Large intestine (tissue), 3 donors: ENCODE data around the gene GTF3C5. TPM values are rescaled to one million over a fixed set of nuclear protein-coding genes. Genes with fewer than 3 reads are reported as not detected.
"Not testable (repeated sequence)": the region's sequence is repeated elsewhere in the genome, so short reads cannot be mapped to it uniquely, and the experiment has no call there.

Experiments
- DNase-seq, 2 donors: peaks; one replicate each; pipeline versions ENCODE4 v3.0.0 to v3.0.0-alpha.2; 2013
- H3K27ac ChIP-seq: one replicate; pipeline ENCODE4 v1.5.1; 2013; ENCODE audit warnings: low read length
- H3K27me3 ChIP-seq: 2 replicates; pipeline ENCODE4 v1.6.1; 2013; ENCODE audit warnings: low read length; ENCODE audit not compliant: control insufficient read depth, insufficient read depth
- H3K36me3 ChIP-seq: 2 replicates; pipeline ENCODE4 v1.6.1; 2013; ENCODE audit warnings: low read length; ENCODE audit not compliant: control insufficient read depth, insufficient read depth
- H3K4me1 ChIP-seq: one replicate; pipeline ENCODE4 v1.6.1; 2013; ENCODE audit warnings: low read length; ENCODE audit not compliant: control insufficient read depth, insufficient read depth
- H3K4me3 ChIP-seq: one replicate; pipeline ENCODE4 v1.5.1; 2013; ENCODE audit warnings: low read length
- H3K9me3 ChIP-seq: one replicate; pipeline ENCODE4 v1.6.1; 2013; ENCODE audit warnings: mild to moderate bottlenecking, low read depth, low read length, moderate library complexity; ENCODE audit not compliant: control insufficient read depth
- WGBS: methylation state at CpG from one replicate; pipeline ENCODE4 v1.1.5; 2013; ENCODE audit warnings: low lambda C conversion rate; ENCODE audit not compliant: insufficient coverage; 5-methylcytosine and 5-hydroxymethylcytosine counted together
- polyA plus RNA-seq: library from polyadenylated mRNA; unstranded; fragments of 120-200 nt; gene quantifications from one replicate; pipeline ENCODE4 v1.2.1, GENCODE V29; 2013

GTF3C5 gene
- polyA plus RNA-seq, 1 donor = 54.8 TPM

DNA sequence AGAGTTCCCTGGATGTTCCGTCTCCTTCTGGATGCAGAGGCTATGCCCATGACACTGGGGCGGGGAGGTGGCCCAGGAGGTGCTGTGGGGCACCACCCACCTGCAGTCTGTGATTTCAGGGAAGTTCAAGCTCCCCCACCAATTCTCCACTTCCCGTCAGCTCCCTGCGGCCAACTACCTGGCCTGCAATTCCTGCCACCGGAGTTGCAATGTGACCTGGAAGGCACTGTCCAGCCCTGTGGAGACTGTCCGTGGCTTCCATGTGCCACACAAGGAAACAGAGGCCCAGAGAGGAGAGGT lies 35.7 kb upstream of the GTF3C5 start:
- Histone ChIP-seq H3K4me3 (no peak overlapping the region), H3K4me1 (peaks cover 15% of the 10 kb centered on the region), H3K36me3 (no peaks in the 10 kb centered on the region), H3K27me3 (no peaks in the 10 kb centered on the region), H3K27ac (no peak overlapping the region), H3K9me3 (no peaks in the 10 kb centered on the region)
- DNase-seq = no peak
- no CpG with 5 or more reads among the region's 6 CpGs for WGBS

DNA sequence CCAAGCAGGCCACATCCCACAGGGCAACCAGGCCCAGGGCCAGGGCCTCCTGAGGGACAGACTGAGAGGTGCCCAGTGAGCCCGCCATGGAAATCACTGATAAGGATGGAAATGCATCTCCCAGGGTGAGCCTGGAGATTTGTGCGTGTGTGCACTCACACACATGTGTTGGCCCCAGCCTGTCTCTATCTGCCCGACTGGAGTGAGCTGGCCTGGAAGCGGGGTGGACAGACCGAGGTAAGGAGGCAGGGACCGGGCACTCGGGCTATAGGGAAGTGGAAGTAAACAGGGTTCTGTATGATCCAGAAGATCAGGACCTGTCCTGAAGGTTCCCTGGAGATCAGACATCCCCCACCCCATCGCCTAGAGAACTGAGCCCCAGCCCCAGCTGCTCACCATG lies 34.9 kb upstream of the GTF3C5 start:
- Histone ChIP-seq H3K36me3 (no peaks in the 10 kb centered on the region), H3K4me1 (peaks cover 15% of the 10 kb centered on the region), H3K27ac (no peak overlapping the region), H3K27me3 (no peaks in the 10 kb centered on the region), H3K9me3 (no peaks in the 10 kb centered on the region), H3K4me3 (no peak overlapping the region)
- DNase-seq = no peak
- no CpG with 5 or more reads among the region's 8 CpGs for WGBS

- no peak overlapping the region for H3K27ac ChIP-seq
- H3K4me3 ChIP-seq = no peak overlapping the region
- DNase-seq = no peak
- no peaks in the 10 kb centered on the region for H3K9me3 ChIP-seq
- H3K27me3 ChIP-seq = no peaks in the 10 kb centered on the region
- no peaks in the 10 kb centered on the region for H3K36me3 ChIP-seq
- H3K4me1 ChIP-seq = peaks cover 15% of the 10 kb centered on the region
- WGBS = no CpG with 5 or more reads among the region's 13 CpGs
These were observed 34.3 kb upstream of the GTF3C5 start for GRCh38 chr9:132996526-132996925.

GRCh38 chr9:132997591-132997990 lies 33.2 kb upstream of the GTF3C5 start:
- H3K36me3 ChIP-seq = no peaks in the 10 kb centered on the region
- no CpG with 5 or more reads among the region's 4 CpGs for WGBS
- no peaks in the 10 kb centered on the region for H3K27me3 ChIP-seq
- H3K9me3 ChIP-seq = no peaks in the 10 kb centered on the region
- no peak overlapping the region for H3K27ac ChIP-seq
- no peak overlapping the region for H3K4me3 ChIP-seq
- peak in 1 of 2 donors; percentile 33 for DNase-seq
- H3K4me1 ChIP-seq = peaks cover 15% of the 10 kb centered on the region

DNA sequence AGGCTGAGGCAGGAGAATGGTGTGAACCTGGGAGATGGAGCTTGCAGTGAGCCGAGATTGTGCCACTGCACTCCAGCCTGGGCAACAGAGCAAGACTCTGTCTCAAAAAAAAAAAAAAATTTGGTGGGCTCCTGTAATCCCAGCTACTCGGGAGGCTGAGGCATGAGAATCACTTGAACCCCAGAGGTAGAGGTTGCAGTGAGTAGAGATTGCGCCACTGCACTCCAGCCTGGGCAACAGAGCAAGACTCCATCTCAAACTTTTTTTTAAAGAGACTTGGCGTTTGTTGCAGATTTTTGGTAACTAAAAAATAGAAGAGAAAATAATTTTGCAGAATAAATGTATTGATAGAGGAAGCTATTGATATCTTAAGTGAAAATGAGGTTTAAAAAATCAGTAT lies 32.6 kb upstream of the GTF3C5 start:
- H3K36me3 ChIP-seq, H3K4me3 ChIP-seq, H3K27ac ChIP-seq, H3K27me3 ChIP-seq, H3K9me3 ChIP-seq, DNase-seq: not testable (repeated sequence)
- H3K4me1 ChIP-seq = peaks cover 15% of the 10 kb centered on the region
- WGBS = no CpG with 5 or more reads among the region's 4 CpGs

GRCh38 chr9:132998831-132999635 lies 31.8 kb upstream of the GTF3C5 start:
- no peak overlapping the region for H3K4me3 ChIP-seq
- no CpG with 5 or more reads among the region's 18 CpGs for WGBS
- H3K9me3 ChIP-seq = no peaks in the 10 kb centered on the region
- no peak for DNase-seq
- H3K36me3 ChIP-seq = no peaks in the 10 kb centered on the region
- H3K4me1 ChIP-seq = peaks cover 16% of the 10 kb centered on the region
- no peaks in the 10 kb centered on the region for H3K27me3 ChIP-seq
- no peak overlapping the region for H3K27ac ChIP-seq

DNA sequence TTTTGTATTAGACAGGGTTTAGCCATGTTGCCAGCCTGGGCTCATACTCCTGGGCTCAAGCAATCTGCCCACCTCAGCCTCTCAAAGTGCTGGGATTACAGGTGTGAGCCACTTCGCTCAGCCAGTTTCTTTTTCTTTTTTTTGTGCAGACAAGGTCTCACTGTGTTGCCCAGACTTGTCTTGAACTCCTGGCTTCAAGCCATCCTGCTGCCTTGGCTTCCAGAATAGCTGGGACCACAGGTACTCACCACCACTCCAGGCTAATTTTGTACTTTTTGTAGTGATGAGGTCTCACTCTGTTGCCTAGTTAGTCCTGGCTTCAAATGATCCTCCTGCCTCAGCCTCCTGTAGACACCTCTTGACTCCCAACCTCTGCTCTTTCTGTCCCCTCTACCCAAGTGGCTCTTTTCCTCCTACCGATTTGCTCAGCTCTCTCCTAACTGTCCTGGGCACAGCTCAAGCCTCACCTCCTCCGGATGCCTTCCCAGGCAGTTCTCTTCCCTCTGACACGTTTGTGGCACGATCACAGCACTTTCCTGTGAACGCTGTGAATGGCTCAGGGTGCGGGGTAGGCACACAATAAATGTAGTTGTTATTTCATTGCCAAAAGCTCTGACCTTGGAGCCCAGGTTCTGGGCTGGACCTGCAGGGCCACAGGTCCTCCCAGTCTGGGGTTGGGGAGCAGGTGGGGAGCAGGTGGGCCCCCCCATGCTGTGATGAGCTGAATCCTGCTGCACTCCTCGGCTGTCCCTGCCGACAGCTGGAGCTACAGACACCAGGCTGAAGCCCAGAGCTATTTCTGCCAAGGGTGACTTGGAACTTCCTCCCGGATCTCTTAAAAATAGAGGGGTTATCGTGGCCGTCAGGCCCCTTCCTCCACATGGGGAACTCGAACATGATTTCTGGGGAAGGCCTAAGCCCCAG lies 28.4 kb upstream of the GTF3C5 start:
- Histone ChIP-seq H3K4me1 (peaks cover 17% of the 10 kb centered on the region), H3K4me3 (no peak overlapping the region), H3K9me3 (no peaks in the 10 kb centered on the region), H3K27me3 (no peaks in the 10 kb centered on the region), H3K27ac (no peak overlapping the region), H3K36me3 (no peaks in the 10 kb centered on the region)
- WGBS = no CpG with 5 or more reads among the region's 13 CpGs
- no peak for DNase-seq

GRCh38 chr9:133003071-133003461 lies 27.7 kb upstream of the GTF3C5 start:
- no peak for DNase-seq
- H3K4me1 ChIP-seq = peaks cover 17% of the 10 kb centered on the region
- no peaks in the 10 kb centered on the region for H3K27me3 ChIP-seq
- no CpG with 5 or more reads among the region's 13 CpGs for WGBS
- H3K27ac ChIP-seq = no peak overlapping the region
- no peaks in the 10 kb centered on the region for H3K36me3 ChIP-seq
- H3K9me3 ChIP-seq = no peaks in the 10 kb centered on the region
- H3K4me3 ChIP-seq = no peak overlapping the region

GRCh38 chr9:133003671-133004090 lies 27.1 kb upstream of the GTF3C5 start:
- Histone ChIP-seq H3K36me3 (no peaks in the 10 kb centered on the region), H3K9me3 (no peaks in the 10 kb centered on the region), H3K27me3 (no peaks in the 10 kb centered on the region), H3K4me1 (peaks cover 17% of the 10 kb centered on the region), H3K4me3 (no peak overlapping the region), H3K27ac (no peak overlapping the region)
- DNase-seq = no peak
- WGBS = no CpG with 5 or more reads among the region's 9 CpGs

DNA sequence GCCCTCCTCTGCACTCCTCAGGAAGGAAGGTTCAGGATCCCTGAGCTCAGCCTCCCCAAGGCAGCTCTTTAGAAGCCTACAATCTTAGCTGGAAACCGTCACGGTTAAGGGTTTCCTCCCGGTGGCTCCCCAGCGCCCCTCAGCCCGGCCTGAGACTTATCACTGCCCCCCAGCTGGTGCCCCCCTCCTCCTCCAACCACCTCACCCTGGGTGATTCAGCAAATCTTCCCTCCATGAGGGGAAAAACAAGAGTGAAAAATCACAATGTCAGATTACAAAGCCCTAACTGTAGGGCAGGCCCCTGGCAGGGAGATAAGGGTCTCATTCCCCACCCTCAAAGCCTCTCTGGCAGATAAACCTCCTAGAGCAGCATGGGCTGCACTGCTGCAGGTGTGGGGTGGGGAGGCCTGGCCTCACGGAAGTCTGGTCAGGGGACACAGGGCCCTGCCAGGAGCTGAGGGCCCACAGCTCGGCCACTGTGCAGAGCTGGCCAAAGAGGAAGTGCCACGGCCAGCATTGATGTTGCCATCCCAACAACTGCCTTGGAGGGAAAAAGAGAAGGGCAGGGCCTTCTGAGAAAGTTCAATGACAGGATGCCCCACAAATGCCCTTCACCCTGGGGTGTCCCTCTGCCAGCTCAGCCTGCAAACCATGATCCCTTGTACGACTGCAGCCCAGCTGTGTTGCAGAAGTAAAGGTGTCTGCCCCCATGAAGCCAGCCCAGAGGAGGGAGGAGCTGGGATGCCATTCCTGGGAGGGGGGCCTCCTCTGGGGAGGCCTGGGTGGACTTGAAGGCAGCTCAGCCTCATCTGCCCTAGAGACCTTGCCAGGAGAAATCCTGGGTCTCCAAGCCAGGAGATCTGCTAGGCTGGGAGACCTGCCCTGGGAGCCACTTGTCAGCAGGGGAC lies 26.5 kb upstream of the GTF3C5 start:
- peak in 1 of 2 donors; percentile 39 for DNase-seq
- Histone ChIP-seq H3K36me3 (no peaks in the 10 kb centered on the region), H3K27me3 (no peaks in the 10 kb centered on the region), H3K4me1 (peaks cover 17% of the 10 kb centered on the region), H3K9me3 (no peaks in the 10 kb centered on the region), H3K27ac (no peak overlapping the region), H3K4me3 (no peak overlapping the region)
- WGBS = no CpG with 5 or more reads among the region's 9 CpGs
